Uterus (tissue), 2 donors: Measurements from ENCODE around the gene QKI.

Source experiments
- CTCF ChIP-seq, 4 experiments: fragments of 200-600 bp in 2 of 4; fragments of 450-650 bp in 2 of 4; sonication (generic) in 2 of 4; IDR thresholded peaks; one replicate each; pipeline ENCODE4 v1.5.1; 2016 to 2019; ENCODE audit warnings: antibody characterized with exemption in 4 of 4, mild to moderate bottlenecking in 2 of 4, moderate library complexity in 1 of 4
- POLR2A ChIP-seq, 2 donors: fragments of 450-650 bp; IDR thresholded peaks; one replicate each; pipeline ENCODE4 v1.6.1; 2016; ENCODE audit warnings: antibody characterized with exemption in 2 of 2, mild to moderate bottlenecking in 1 of 2, moderate library complexity in 1 of 2

- TF ChIP-seq POLR2A (IDR thresholded peaks at IDR 0.05) (no peak), CTCF (IDR thresholded peaks at IDR 0.05) (no peak)
Observed at GRCh38 chr6:163516908-163517307, 102.4 kb downstream of the QKI start.
